Measurements from ENCODE around the gene TPRG1L. TPM values are rescaled to one million over a fixed set of nuclear protein-coding genes. Genes with fewer than 3 reads are reported as not detected.

TPRG1L gene
- total and polyA plus RNA-seq, 4 donors: 35.4 to 51.0 (median 40.5) TPM

DNA sequence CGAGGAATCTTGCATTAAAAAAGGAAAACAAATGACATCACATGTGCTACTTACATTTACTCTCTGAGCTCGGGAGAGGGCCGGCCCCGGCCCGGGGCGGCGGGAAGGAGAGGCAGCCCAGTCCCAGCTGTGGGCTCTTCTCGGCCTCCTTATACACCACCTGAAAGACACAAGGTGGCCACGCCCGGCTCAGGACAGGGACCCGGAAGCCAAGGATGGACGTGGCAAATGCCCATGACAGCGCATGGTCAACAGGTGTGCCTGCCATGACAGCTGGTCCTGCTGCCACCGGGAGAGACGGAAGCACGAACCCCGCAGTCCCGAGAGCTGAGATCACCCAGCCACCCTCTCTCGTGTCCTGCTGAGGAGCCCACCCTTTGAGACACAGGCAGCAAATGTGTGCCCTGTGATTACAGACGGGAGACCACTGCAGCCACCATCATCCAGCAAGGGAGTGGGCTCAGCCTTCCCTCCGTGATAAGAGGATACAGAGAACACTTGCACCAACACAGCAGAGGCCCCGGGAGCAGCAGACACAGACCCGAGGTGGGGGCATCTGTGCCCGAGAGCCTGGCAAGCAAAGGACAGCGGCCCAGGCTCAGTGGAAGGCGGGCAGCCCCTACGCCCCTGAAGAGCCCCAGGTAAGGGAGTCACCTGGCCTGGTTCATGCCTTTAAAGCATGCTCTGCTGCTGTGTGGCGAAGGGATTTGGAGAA, 8.7 kb downstream of the TPRG1L start:
- no peaks in the 10 kb centered on the region for H3K4me1 ChIP-seq (ENCODE audit: control insufficient read depth in 1 of 2, insufficient read depth in 2 of 2, low read length in 2 of 2)
- no peak overlapping the region for H3K4me3 ChIP-seq (ENCODE audit: low read length in 2 of 2)
- ATAC-seq (ENCODE audit: low FRiP score) (peak; percentile 30), DNase-seq (peak; percentile 38 to 70)
- H3K36me3 ChIP-seq (ENCODE audit: control insufficient read depth in 1 of 2, insufficient read depth in 2 of 2, low read length in 1 of 2): peaks cover 0 to 10% of the 10 kb centered on the region in 2 donors
- no peaks in the 10 kb centered on the region for H3K27me3 ChIP-seq (ENCODE audit: control insufficient read depth in 1 of 2, insufficient read depth in 2 of 2, low read length in 1 of 2)
- 91 to 92% methylated on average over 28 of the region's 28 CpGs for WGBS, 2 donors
- H3K9me3 ChIP-seq (ENCODE audit: control insufficient read depth, low read length): no peaks in the 10 kb centered on the region
- H3K27ac ChIP-seq (ENCODE audit: low read depth in 1 of 2, low read length in 2 of 2): no peak overlapping the region
- intact Hi-C loops (cut with DNase I): no loop called here

DNA sequence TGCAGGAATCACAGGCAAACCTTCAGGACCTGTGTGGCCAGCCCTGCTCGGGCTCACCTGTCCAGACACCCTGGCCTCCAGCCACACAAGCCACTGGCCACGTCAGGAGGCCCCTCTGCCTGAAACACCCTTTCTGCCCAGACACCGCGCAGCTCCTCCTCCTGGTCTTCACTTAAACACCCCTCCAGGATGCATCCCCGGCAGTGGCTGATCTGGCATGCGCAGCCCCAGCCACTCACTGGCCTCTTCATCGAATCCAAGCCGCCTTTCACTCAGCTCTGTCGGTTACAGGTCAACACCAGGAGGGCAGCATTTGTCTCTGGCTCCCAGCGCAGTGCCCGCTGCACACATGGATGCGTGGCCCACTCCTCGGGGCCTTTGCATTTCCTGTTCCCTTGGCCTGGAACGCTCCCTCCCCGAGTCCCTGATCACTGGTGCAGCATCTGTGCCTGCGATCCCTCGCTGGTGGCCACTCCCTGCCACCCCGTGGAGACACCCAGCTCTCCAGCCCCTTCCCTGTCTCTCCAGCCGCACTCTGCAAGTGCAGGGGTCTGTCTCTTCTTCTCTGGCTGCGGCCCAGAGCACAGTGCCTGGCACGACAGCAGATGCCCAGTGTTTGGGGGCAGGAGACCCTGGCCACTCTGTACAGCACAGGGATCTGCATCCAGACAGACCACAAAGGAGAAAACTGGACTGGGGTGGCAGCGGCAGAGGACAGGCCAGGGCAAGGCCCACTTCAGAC, 9.4 kb downstream of the TPRG1L start:
- Histone ChIP-seq H3K36me3 (ENCODE audit: control insufficient read depth in 1 of 2, insufficient read depth in 2 of 2, low read length in 1 of 2) (peaks cover 0 to 10% of the 10 kb centered on the region in 2 donors), H3K4me1 (ENCODE audit: control insufficient read depth in 1 of 2, insufficient read depth in 2 of 2, low read length in 2 of 2) (no peaks in the 10 kb centered on the region), H3K27ac (ENCODE audit: low read depth in 1 of 2, low read length in 2 of 2) (no peak overlapping the region), H3K4me3 (ENCODE audit: low read length in 2 of 2) (no peak overlapping the region), H3K27me3 (ENCODE audit: control insufficient read depth in 1 of 2, insufficient read depth in 2 of 2, low read length in 1 of 2) (no peaks in the 10 kb centered on the region), H3K9me3 (ENCODE audit: control insufficient read depth, low read length) (no peaks in the 10 kb centered on the region)
- 93 to 94% methylated on average over 22 of the region's 22 CpGs for WGBS, 2 donors
- DNase-seq (peak; percentile 37 to 70), ATAC-seq (ENCODE audit: low FRiP score) (no peak)
- intact Hi-C loops (cut with DNase I): no loop called here

GRCh38 chr1:3636080-3636479, 11.3 kb downstream of the TPRG1L start:
- Histone ChIP-seq H3K27ac (ENCODE audit: low read depth in 1 of 2, low read length in 2 of 2) (no peak overlapping the region), H3K9me3 (ENCODE audit: control insufficient read depth, low read length) (no peaks in the 10 kb centered on the region), H3K4me3 (ENCODE audit: low read length in 2 of 2) (no peak overlapping the region), H3K36me3 (ENCODE audit: control insufficient read depth in 1 of 2, insufficient read depth in 2 of 2, low read length in 1 of 2) (peaks cover 0 to 10% of the 10 kb centered on the region in 2 donors), H3K27me3 (ENCODE audit: control insufficient read depth in 1 of 2, insufficient read depth in 2 of 2, low read length in 1 of 2) (no peaks in the 10 kb centered on the region), H3K4me1 (ENCODE audit: control insufficient read depth in 1 of 2, insufficient read depth in 2 of 2, low read length in 2 of 2) (no peaks in the 10 kb centered on the region)
- intact Hi-C loops (cut with DNase I): no loop called here
- WGBS, 2 donors: 90 to 93% methylated on average over 14 of the region's 14 CpGs
- ATAC-seq (ENCODE audit: low FRiP score) (no peak), DNase-seq (peak; percentile 11 to 25)

DNA sequence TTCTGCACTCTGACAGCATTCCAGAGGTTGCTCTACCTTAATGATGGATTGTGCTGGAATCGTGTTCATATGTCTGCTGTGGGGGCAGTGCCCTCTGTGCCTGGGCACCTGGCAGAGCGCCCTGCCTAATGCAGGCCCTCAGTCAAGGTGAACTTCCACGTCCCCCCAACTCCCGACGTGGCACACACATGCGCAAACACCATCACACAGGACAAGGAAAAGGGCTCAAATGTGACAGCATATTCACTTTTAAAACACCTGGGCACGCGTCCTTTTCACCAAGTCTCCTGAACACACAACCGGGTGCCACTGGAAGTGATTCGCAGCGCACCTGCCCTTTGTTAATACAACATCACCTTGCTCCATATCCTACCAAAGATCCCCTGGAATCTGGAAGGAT, 11.7 kb downstream of the TPRG1L start:
- DNase-seq: peak in 1 of 2 donors; percentile 7
- H3K36me3 ChIP-seq (ENCODE audit: control insufficient read depth in 1 of 2, insufficient read depth in 2 of 2, low read length in 1 of 2): peaks cover 0 to 10% of the 10 kb centered on the region in 2 donors
- H3K27me3 ChIP-seq (ENCODE audit: control insufficient read depth in 1 of 2, insufficient read depth in 2 of 2, low read length in 1 of 2): no peaks in the 10 kb centered on the region
- H3K9me3 ChIP-seq (ENCODE audit: control insufficient read depth, low read length): no peaks in the 10 kb centered on the region
- WGBS, 2 donors: 92 to 93% methylated on average over 11 of the region's 11 CpGs
- ATAC-seq (ENCODE audit: low FRiP score): no peak
- no peaks in the 10 kb centered on the region for H3K4me1 ChIP-seq (ENCODE audit: control insufficient read depth in 1 of 2, insufficient read depth in 2 of 2, low read length in 2 of 2)
- H3K27ac ChIP-seq (ENCODE audit: low read depth in 1 of 2, low read length in 2 of 2): no peak overlapping the region
- H3K4me3 ChIP-seq (ENCODE audit: low read length in 2 of 2): no peak overlapping the region
- intact Hi-C loops (cut with DNase I): no loop called here

GRCh38 chr1:3638027-3638426, 13.2 kb downstream of the TPRG1L start:
- DNase-seq (peak in 1 of 2 donors; percentile 53), ATAC-seq (ENCODE audit: low FRiP score) (no peak)
- H3K4me1 ChIP-seq (ENCODE audit: control insufficient read depth in 1 of 2, insufficient read depth in 2 of 2, low read length in 2 of 2): no peaks in the 10 kb centered on the region
- no peak overlapping the region for H3K4me3 ChIP-seq (ENCODE audit: low read length in 2 of 2)
- peaks cover 0 to 10% of the 10 kb centered on the region in 2 donors for H3K36me3 ChIP-seq (ENCODE audit: control insufficient read depth in 1 of 2, insufficient read depth in 2 of 2, low read length in 1 of 2)
- H3K27me3 ChIP-seq (ENCODE audit: control insufficient read depth in 1 of 2, insufficient read depth in 2 of 2, low read length in 1 of 2): no peaks in the 10 kb centered on the region
- no peak overlapping the region for H3K27ac ChIP-seq (ENCODE audit: low read depth in 1 of 2, low read length in 2 of 2)
- H3K9me3 ChIP-seq (ENCODE audit: control insufficient read depth, low read length): no peaks in the 10 kb centered on the region
- WGBS, 2 donors: 95 to 96% methylated on average over 12 of the region's 12 CpGs
- intact Hi-C loops (cut with DNase I): no loop called here

GRCh38 chr1:3638676-3639075, 13.9 kb downstream of the TPRG1L start:
- no peak overlapping the region for H3K27ac ChIP-seq (ENCODE audit: low read depth in 1 of 2, low read length in 2 of 2)
- 92 to 94% methylated on average over 15 of the region's 15 CpGs for WGBS, 2 donors
- no peaks in the 10 kb centered on the region for H3K9me3 ChIP-seq (ENCODE audit: control insufficient read depth, low read length)
- no peaks in the 10 kb centered on the region for H3K4me1 ChIP-seq (ENCODE audit: control insufficient read depth in 1 of 2, insufficient read depth in 2 of 2, low read length in 2 of 2)
- intact Hi-C loops (cut with DNase I): no loop called here
- no peaks in the 10 kb centered on the region for H3K27me3 ChIP-seq (ENCODE audit: control insufficient read depth in 1 of 2, insufficient read depth in 2 of 2, low read length in 1 of 2)
- peaks cover 0 to 12% of the 10 kb centered on the region in 2 donors for H3K36me3 ChIP-seq (ENCODE audit: control insufficient read depth in 1 of 2, insufficient read depth in 2 of 2, low read length in 1 of 2)
- no peak overlapping the region for H3K4me3 ChIP-seq (ENCODE audit: low read length in 2 of 2)
- DNase-seq (peak; percentile 24 to 29), ATAC-seq (ENCODE audit: low FRiP score) (no peak)

DNA sequence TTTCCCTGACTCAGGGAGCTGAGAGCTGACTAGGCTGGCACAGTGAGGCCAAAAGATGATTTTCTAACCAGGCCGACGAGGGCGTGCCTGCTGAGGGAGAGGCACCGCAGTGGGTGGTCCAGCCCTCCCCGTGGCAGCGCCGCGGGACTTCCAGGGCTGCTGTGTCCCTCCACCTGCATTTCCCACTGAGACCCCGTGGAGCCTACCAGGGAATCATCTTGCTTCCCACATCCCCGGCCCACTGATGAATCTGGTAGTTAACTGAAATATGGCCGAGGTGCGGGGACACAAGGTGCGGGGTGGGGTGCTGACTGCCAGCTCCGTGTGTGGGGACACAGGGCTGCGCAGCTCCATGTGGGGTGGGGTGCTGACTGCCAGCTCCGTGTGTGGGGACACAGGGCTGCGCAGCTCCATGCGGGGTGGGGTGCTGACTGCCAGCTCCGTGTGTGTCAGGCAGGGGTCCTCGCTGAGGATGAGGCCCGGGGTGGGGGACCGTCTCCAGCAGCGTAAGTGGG, 14.6 kb downstream of the TPRG1L start:
- peak; percentile 33 to 60 for DNase-seq

GRCh38 chr1:3640121-3640837, 15.5 kb downstream of the TPRG1L start:
- H3K4me3 ChIP-seq (ENCODE audit: low read length in 2 of 2): no peak overlapping the region
- H3K36me3 ChIP-seq (ENCODE audit: control insufficient read depth in 1 of 2, insufficient read depth in 2 of 2, low read length in 1 of 2): peaks cover 0 to 11% of the 10 kb centered on the region in 2 donors
- intact Hi-C loops (cut with DNase I): no loop called here
- no peaks in the 10 kb centered on the region for H3K4me1 ChIP-seq (ENCODE audit: control insufficient read depth in 1 of 2, insufficient read depth in 2 of 2, low read length in 2 of 2)
- 90 to 93% methylated on average over 36 of the region's 36 CpGs for WGBS, 2 donors
- no peak for ATAC-seq (ENCODE audit: low FRiP score)
- no peak overlapping the region for H3K27ac ChIP-seq (ENCODE audit: low read depth in 1 of 2, low read length in 2 of 2)
- H3K9me3 ChIP-seq (ENCODE audit: control insufficient read depth, low read length): no peaks in the 10 kb centered on the region
- peak; percentile 42 to 50 for DNase-seq
- H3K27me3 ChIP-seq (ENCODE audit: control insufficient read depth in 1 of 2, insufficient read depth in 2 of 2, low read length in 1 of 2): no peaks in the 10 kb centered on the region

More for the DNA sequence above, 14.6 kb downstream of the TPRG1L start:
- ATAC-seq (ENCODE audit: low FRiP score): no peak
- Histone ChIP-seq H3K36me3 (ENCODE audit: control insufficient read depth in 1 of 2, insufficient read depth in 2 of 2, low read length in 1 of 2) (peaks cover 0 to 12% of the 10 kb centered on the region in 2 donors), H3K4me1 (ENCODE audit: control insufficient read depth in 1 of 2, insufficient read depth in 2 of 2, low read length in 2 of 2) (no peaks in the 10 kb centered on the region), H3K27me3 (ENCODE audit: control insufficient read depth in 1 of 2, insufficient read depth in 2 of 2, low read length in 1 of 2) (no peaks in the 10 kb centered on the region), H3K9me3 (ENCODE audit: control insufficient read depth, low read length) (no peaks in the 10 kb centered on the region), H3K4me3 (ENCODE audit: low read length in 2 of 2) (no peak overlapping the region), H3K27ac (ENCODE audit: low read depth in 1 of 2, low read length in 2 of 2) (no peak overlapping the region)
- 93 to 94% methylated on average over 23 of the region's 23 CpGs for WGBS, 2 donors
- intact Hi-C loops (cut with DNase I): no loop called here
